GM21423 (cell line): ENCODE data around the gene LRRC37A.
"Not testable (repeated sequence)": the region's sequence is repeated elsewhere in the genome, so short reads cannot be mapped to it uniquely, and the experiment has no call there.

Experiments used
- ATAC-seq: cut with Tn5 transposase; IDR thresholded peaks from one replicate; pipeline ENCODE4 v1.9.1; 2021; ENCODE audit warnings: mild to moderate bottlenecking, moderate library complexity; ENCODE audit not compliant: unreplicated experiment

LRRC37A gene

GRCh38 chr17:46294831-46295230, at the start of gene LRRC37A:
TSS of gene LRRC37A (plus strand) at chr17:46295131. CDS start at chr17:46295134, 3 bp downstream.
- not testable (repeated sequence) for ATAC-seq

- ATAC-seq = not testable (repeated sequence)
Observed at GRCh38 chr17:46249153-46249552, 45.8 kb upstream of the LRRC37A start.

GRCh38 chr17:46252804-46253203, 42.1 kb upstream of the LRRC37A start:
- not testable (repeated sequence) for ATAC-seq

GRCh38 chr17:46253722-46254121, 41.2 kb upstream of the LRRC37A start:
- ATAC-seq = not testable (repeated sequence)

GRCh38 chr17:46254215-46254614, 40.7 kb upstream of the LRRC37A start:
- ATAC-seq = not testable (repeated sequence)

- not testable (repeated sequence) for ATAC-seq
Observed at GRCh38 chr17:46256369-46256768, 38.6 kb upstream of the LRRC37A start.

GRCh38 chr17:46259845-46260661, 34.9 kb upstream of the LRRC37A start:
- ATAC-seq = not testable (repeated sequence)

- no peak for ATAC-seq
Observed at GRCh38 chr17:46262271-46262670, 32.7 kb upstream of the LRRC37A start.

GRCh38 chr17:46264456-46265198, 30.3 kb upstream of the LRRC37A start:
- no peak for ATAC-seq

- ATAC-seq = not testable (repeated sequence)
Observed at GRCh38 chr17:46266063-46266655, 28.8 kb upstream of the LRRC37A start.

- peak; percentile 73 for ATAC-seq
Observed at GRCh38 chr17:46266656-46267544, 28.0 kb upstream of the LRRC37A start.

GRCh38 chr17:46270032-46270431, 24.9 kb upstream of the LRRC37A start:
- no peak for ATAC-seq

- no peak for ATAC-seq
Observed at GRCh38 chr17:46273541-46274236, 21.2 kb upstream of the LRRC37A start.

- no peak for ATAC-seq
Observed at GRCh38 chr17:46274238-46274637, 20.7 kb upstream of the LRRC37A start.

- ATAC-seq = not testable (repeated sequence)
Observed at GRCh38 chr17:46276728-46277479, 18.0 kb upstream of the LRRC37A start.

GRCh38 chr17:46281336-46281735, 13.6 kb upstream of the LRRC37A start:
- not testable (repeated sequence) for ATAC-seq

- not testable (repeated sequence) for ATAC-seq
Observed at GRCh38 chr17:46282635-46283034, 12.3 kb upstream of the LRRC37A start.

- ATAC-seq = not testable (repeated sequence)
Observed at GRCh38 chr17:46284467-46284866, 10.5 kb upstream of the LRRC37A start.

- not testable (repeated sequence) for ATAC-seq
Observed at GRCh38 chr17:46285500-46285899, 9.4 kb upstream of the LRRC37A start.
